Ishikawa (cell line): ENCODE results near the gene TSPAN7.

Source experiments
- CEBPB ChIP-seq: IDR thresholded peaks from 2 replicates; pipeline ENCODE4 v1.6.1; 2012
- CREB1 ChIP-seq: IDR thresholded peaks from 2 replicates; pipeline ENCODE4 v1.6.1; 2012; ENCODE audit warnings: low read depth
- EGR1 ChIP-seq: IDR thresholded peaks from 2 replicates; pipeline ENCODE4 v1.6.1; 2012
- EP300 ChIP-seq: IDR thresholded peaks from 2 replicates; pipeline ENCODE4 v1.6.1; 2012; ENCODE audit warnings: borderline replicate concordance
- FOXM1 ChIP-seq: IDR thresholded peaks from 2 replicates; pipeline ENCODE4 v1.6.1; 2012; ENCODE audit warnings: low read depth, borderline replicate concordance
- NFIC ChIP-seq: IDR thresholded peaks from 2 replicates; pipeline ENCODE4 v1.6.1; 2012
- RAD21 ChIP-seq: IDR thresholded peaks from 2 replicates; pipeline ENCODE4 v1.6.1; 2012; ENCODE audit warnings: low read depth
- REST ChIP-seq: IDR thresholded peaks from 2 replicates; pipeline ENCODE4 v1.6.1; 2012; ENCODE audit warnings: low read depth, mild to moderate bottlenecking
- TAF1 ChIP-seq: IDR thresholded peaks from 2 replicates; pipeline ENCODE4 v1.6.1; 2012; ENCODE audit warnings: low read depth, mild to moderate bottlenecking
- TCF12 ChIP-seq: IDR thresholded peaks from 2 replicates; pipeline ENCODE4 v1.6.1; 2012; ENCODE audit warnings: low read depth
- TEAD4 ChIP-seq: IDR thresholded peaks from 2 replicates; pipeline ENCODE4 v1.6.1; 2012
- YY1 ChIP-seq: IDR thresholded peaks from 2 replicates; pipeline ENCODE4 v1.6.1; 2012; ENCODE audit warnings: low read depth
- ZBTB7A ChIP-seq: IDR thresholded peaks from 2 replicates; pipeline ENCODE4 v1.6.1; 2012; ENCODE audit warnings: low read depth
- TF ChIP-seq, protein P1 (sequence below): IDR thresholded peaks from 2 replicates; pipeline ENCODE4 v1.6.1; 2012
- TF ChIP-seq, protein P2 (sequence below): IDR thresholded peaks from 2 replicates; pipeline ENCODE4 v1.6.1; 2012

The TSPAN7 gene

GRCh38 chrX:38652934-38653442 is 91.6 kb downstream of the TSPAN7 start:
- TF ChIP-seq TCF12 (no peak), NFIC (no peak), CEBPB (no peak), EP300 (no peak), EGR1 (no peak), TAF1 (no peak), TEAD4 (no peak)

DNA sequence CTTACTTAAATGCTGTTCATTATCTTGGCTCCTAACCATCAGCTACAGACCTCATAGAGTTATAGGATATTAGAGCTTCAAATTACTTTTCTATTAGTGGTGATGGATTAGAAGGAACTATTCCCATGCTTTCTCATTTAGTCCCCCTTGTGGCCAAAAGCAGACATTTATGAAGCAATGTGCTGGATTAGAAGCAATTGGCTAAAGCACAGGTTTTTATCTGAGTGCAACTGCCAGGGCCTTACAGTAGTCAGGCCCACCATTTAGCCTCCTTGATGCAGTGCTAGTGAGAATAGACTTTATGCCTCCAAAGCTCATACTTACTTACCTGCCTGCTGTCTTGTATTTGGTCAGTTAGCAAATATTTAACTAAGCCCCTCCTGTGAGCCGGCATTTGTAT is 93.0 kb downstream of the TSPAN7 start:
- TF ChIP-seq ZBTB7A (no peak), NFIC (no peak), FOXM1 (no peak), EGR1 (no peak), TAF1 (no peak), RAD21 (no peak), REST (no peak), EP300 (no peak), TEAD4 (no peak), YY1 (no peak)
- TF ChIP-seq, protein P1, sequence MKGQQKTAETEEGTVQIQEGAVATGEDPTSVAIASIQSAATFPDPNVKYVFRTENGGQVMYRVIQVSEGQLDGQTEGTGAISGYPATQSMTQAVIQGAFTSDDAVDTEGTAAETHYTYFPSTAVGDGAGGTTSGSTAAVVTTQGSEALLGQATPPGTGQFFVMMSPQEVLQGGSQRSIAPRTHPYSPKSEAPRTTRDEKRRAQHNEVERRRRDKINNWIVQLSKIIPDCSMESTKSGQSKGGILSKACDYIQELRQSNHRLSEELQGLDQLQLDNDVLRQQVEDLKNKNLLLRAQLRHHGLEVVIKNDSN: no peak
- TF ChIP-seq, protein P2, sequence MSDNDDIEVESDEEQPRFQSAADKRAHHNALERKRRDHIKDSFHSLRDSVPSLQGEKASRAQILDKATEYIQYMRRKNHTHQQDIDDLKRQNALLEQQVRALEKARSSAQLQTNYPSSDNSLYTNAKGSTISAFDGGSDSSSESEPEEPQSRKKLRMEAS: no peak

DNA sequence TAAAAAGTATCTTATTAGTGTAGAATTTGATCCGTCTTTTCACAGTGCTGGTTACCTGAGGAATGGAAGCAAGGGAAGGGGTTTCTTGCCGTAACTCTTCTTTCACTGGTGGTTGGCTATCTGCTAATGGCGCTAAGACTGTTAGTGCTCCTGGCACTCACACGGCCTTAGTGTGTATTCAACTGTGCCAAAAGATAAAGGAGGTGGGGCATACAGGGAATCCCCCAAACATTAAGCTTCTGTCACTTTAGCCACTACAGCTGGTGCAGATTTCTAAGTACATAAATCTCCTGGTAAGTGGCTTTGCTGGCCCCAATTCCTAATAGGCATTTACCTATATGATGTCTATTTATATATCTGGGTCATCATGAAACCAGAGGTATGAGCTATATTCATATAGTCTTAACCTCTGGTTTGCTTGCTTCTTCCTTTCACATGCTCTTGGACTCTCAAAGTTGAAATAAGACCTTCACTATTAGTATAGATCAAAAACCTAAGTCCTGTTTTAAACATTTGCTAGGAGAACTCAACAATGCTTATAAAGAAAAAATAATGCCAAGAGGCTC is 95.1 kb downstream of the TSPAN7 start:
- TF ChIP-seq CREB1: no peak
- no peak for TF ChIP-seq FOXM1
- TF ChIP-seq TCF12: no peak
- no peak for TF ChIP-seq RAD21
- no peak for TF ChIP-seq CEBPB
- TF ChIP-seq, protein P1: no peak
- TF ChIP-seq, protein P2: no peak
- TF ChIP-seq EGR1: no peak
- TF ChIP-seq REST: no peak
- TF ChIP-seq TAF1: no peak
- TF ChIP-seq ZBTB7A: no peak
- TF ChIP-seq TEAD4: no peak
- no peak for TF ChIP-seq EP300
- TF ChIP-seq NFIC: no peak
- no peak for TF ChIP-seq YY1

DNA sequence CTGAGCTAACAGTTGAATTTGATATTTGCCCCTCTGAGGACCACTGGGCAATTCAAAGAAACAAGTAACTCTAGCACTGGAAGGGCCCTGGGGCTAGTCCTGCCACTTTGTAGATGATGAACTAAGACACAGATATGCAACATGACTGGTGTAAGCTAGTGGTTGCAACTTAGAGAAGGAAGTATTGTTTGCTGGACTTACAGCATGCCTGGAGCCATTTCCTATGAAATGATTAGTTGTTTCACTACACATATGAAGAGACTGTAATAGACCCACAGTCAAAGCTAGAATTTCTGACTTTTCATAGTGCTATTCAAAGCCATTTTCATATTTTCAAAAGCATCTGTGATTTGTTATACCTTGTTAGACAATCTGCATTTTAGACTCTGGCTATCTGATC is 96.2 kb downstream of the TSPAN7 start:
- TF ChIP-seq FOXM1: no peak

DNA sequence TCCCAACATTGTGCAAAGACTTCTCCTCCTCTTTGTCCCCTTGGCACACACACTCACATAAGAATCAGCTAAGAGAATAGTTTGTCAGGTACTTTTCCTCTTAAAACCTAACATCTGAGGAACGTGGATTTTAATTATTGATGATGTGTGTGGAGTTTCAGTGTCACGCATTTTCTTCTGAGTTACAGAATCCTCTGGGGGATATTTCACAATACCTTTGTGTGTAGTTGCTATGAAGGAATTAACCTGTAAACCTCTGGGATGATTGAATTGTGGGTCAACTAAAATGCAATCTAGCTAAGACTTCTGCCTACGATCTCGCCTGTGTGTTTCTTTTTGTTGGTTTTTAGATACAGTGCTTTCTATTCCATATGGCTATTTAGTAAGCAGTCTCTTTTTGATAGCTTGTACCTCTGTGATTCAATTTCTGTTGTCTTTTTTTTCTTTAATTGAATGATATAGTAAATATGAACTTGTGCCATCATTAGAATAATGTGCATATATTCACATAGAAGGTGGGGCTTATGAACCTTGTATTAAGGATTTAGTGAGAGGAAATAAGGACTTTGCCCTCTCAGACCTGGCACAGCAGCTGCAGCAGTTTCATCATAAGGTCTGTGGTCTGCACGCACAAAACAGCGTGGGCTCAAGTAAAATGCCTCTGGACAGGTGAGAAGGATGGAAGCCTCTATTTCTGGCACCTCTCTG is 99.2 kb downstream of the TSPAN7 start:
- TF ChIP-seq, protein P1: no peak
- TF ChIP-seq EGR1 (no peak), FOXM1 (no peak), CREB1 (no peak), TEAD4 (no peak), ZBTB7A (no peak), NFIC (no peak), CEBPB (no peak), TAF1 (no peak), REST (no peak), TCF12 (no peak), YY1 (no peak), EP300 (no peak), RAD21 (no peak)
- TF ChIP-seq, protein P2: no peak
